GM19043 (cell line): Measurements from ENCODE around the gene ASRGL1.

Experiments used
- ATAC-seq: cut with Tn5 transposase; IDR thresholded peaks from one replicate; pipeline ENCODE4 v1.9.1; 2021; ENCODE audit warnings: low read depth; ENCODE audit not compliant: unreplicated experiment

ASRGL1 gene

GRCh38 chr11:62435846-62436660, 98.8 kb downstream of the ASRGL1 start:
- ATAC-seq, result no peak

GRCh38 chr11:62437616-62438015, 100.4 kb downstream of the ASRGL1 start:
- ATAC-seq, result no peak

- ATAC-seq, result no peak
Measured at GRCh38 chr11:62438641-62439040, 101.4 kb downstream of the ASRGL1 start.

DNA sequence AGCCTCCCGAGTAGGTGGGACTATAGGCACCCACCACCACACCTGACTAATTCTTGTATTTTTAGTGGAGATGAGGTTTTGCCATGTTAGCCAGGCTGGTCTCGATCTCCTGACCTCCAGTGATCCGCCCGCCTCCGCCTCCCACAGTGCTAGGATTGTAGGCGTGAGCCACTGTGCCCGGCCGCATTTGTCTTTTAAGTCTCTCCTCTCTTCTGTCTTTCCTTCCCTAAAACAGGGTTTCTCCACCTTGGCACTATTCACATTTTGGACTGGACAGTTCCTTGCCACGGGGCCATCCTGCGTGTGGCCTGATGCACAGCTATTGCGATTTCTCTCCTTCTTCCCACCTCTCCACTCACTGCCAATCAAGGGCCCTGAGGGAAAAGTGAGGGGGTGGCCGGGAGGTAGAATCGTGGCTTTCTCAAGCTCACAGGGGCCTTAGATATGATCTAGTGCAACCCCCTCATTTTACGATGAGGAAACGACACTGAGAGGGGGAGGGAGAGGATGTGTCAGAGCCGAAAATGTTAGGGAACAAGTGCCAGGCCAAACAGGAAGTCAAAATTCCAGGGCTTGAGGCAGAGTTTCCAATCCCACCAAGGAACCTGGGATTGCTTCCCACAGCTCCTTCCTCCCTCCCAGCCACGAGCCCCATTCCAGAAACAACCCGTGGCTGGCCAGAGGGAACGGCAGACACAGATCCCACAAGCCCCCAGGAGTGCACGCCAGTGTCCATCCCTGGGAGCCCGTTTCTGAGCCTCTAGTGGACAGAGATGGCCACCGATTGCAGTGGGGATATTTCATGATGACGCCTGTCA, 102.7 kb downstream of the ASRGL1 start:
- no peak for ATAC-seq
